ENCODE measurements around the gene SLC25A21.

- no peak for TF ChIP-seq POLR2AphosphoS5 (IDR thresholded peaks at IDR 0.05; ENCODE audit: borderline replicate concordance, low read depth, low read length)
- no peak for TF ChIP-seq EZH2 (IDR thresholded peaks at IDR 0.05)
- no peak for TF ChIP-seq FOXP2 (optimal IDR thresholded peaks at IDR 0.05; ENCODE audit: control extremely low read depth, extremely low read length, insufficient read depth)
Observed at GRCh38 chr14:36719823-36720222, 452.6 kb downstream of the SLC25A21 start.

Measured in SK-N-MC (cell line).